Pons (tissue), 1 donor: Measurements from ENCODE around the gene TBC1D22A.

ENCODE experiments used
- DNase-seq: peaks from one replicate; pipeline ENCODE4 v3.0.0-alpha.2; 2016; ENCODE audit warnings: low spot score

TBC1D22A gene

DNA sequence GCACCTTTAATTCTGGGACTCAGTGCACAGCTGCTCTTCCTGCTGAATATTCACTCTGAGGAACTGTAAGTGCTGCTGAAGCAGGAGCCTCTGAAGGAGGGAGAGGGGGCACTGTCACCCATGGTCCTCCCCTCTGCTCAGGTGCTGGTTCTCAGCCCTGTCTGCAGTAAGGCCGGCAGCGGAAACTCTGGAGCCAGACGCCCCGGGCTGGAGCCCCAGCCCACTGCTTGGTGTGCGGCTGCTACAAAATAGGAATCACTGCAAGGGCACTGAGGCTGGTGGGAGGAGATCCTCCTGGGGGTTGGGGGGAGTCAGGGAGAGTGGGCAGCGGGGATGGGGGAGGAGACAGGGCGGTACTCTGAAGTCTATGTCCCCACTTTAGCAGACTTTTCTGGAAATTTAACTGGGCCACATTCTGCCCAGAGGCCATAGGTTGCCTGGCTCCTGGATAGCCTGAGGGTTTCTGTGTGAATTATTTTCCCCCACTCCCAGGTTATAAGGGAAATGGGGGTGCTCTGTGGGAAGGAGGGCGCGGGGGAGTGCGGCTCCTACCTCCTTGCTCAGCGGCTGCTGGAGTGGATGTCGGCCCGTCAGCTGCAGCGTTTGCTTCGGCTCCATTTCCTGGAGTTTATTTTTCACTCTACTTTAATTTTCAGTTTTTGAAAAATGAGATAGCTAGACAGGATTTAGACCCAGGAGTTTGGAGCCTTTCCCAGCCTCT, 33.6 kb downstream of the TBC1D22A start:
- no peak for DNase-seq

- DNase-seq = no peak
These were observed 34.2 kb downstream of the TBC1D22A start for GRCh38 chr22:46796566-46797195.

DNA sequence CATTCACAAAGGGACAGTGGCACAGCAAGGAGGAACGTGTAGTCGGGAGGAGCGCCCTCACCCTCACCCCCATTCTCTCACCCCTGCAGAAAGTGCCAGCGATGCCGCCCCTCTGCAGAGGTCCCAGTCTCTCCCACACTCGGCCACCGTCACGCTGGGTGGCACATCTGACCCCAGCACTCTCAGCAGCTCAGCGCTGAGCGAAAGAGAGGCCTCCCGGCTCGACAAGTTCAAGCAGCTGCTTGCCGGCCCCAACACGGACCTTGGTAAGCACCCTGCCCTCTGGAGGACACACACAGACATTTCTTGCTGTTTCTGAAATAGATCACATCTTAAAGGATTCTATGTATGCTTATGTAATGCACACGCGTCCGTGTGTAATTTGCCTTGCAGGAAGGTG, 34.9 kb downstream of the TBC1D22A start:
- no peak for DNase-seq

DNA sequence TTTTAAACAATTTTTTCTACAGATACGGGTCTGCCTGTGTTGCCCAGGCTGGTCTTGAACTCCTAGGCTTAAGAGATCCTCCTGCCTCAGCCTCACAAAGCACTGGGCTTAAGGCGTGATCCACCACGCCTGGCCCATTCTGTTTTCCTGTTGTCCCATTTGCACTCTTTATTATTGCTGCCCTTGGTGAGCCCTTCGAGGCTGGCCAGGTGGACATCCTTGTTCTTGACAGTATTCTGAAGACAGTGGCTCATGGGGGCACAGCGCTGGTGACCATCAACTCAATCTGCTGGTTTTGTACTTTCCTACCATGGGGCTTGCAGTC, 35.6 kb downstream of the TBC1D22A start:
- no peak for DNase-seq

GRCh38 chr22:46798366-46799350, 36.2 kb downstream of the TBC1D22A start:
- DNase-seq = peak; percentile 67

GRCh38 chr22:46799626-46800025, 37.2 kb downstream of the TBC1D22A start:
- DNase-seq = no peak

DNA sequence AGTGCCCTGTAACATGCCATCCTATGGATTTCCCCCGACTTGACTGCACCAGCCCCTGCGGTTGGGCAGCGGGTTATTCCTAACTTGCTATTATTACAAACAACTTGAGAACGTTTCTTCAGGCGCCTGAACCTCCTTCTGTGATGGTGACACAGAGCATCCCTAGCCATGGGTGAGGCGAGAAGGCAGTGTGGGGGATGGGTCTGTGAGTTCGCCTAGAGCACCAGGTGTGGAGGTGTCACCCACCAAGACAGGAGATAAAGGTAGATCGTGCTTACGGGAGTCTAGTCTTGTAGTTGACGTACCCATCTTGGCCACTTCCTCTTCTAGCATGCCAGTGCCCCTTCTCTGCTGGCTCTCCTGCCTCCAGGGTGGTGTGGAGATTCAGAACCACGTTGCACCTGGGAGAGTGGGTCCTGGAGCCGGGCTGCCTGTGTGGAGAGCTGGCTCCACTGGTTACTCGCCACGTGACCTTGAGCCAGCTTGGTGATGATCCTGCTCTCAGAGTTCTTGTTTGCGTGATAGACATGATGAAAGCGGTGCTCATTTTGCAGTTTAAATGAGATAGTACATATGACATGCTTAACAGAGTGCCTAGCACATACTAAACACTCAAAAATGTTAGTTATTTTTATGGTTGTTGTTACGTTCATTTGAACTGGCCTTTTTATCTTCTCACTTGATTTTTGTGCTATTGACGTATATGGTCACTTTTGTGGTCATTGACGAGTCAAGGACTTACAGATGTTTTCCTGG, 37.8 kb downstream of the TBC1D22A start:
- no peak for DNase-seq

DNA sequence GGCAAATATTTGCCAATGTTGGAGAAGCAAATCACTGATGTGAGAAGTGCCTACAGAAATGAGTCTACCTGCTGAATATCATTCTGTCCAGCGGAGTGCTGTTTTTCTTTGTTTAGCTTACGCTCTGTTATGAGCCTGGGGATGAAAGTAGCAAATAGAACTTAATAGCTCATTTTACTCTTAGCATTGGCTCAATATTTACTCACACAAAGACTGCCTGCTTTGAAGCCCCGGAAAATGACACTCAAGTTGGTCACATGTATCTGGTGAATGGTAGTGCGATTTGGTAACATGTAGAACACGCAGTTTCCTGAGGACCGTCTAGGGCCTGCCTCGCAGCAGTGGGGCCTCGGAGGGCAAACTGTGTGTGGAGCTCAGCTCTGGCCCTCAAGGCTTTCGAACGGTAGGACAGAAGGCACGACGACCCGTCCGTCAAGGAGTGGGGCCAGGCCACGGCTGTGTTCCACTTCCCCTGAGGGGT, 38.9 kb downstream of the TBC1D22A start:
- no peak for DNase-seq

- DNase-seq = no peak
These were observed 39.6 kb downstream of the TBC1D22A start for GRCh38 chr22:46801826-46802607.

DNA sequence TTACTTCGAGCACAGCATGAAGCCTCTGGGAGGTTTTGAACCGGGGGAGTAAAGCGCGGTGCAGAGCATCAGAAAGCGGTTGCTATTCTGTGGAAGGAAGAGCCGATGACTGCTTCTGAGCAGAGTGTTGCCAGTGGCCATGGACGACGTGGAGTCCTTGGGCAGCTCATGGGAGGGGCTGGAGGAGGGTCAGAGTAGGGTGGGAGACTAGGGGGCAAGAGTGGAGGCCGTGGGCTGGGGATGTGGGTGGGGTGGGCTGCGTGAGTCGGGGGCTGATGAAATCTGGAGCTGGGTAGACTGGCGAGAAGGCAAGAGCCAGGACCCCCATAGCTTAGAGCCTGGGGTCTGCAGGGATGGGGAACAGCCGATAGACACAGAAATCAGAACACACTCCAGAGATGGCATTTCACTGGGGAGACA, 40.2 kb downstream of the TBC1D22A start:
- DNase-seq = no peak

DNA sequence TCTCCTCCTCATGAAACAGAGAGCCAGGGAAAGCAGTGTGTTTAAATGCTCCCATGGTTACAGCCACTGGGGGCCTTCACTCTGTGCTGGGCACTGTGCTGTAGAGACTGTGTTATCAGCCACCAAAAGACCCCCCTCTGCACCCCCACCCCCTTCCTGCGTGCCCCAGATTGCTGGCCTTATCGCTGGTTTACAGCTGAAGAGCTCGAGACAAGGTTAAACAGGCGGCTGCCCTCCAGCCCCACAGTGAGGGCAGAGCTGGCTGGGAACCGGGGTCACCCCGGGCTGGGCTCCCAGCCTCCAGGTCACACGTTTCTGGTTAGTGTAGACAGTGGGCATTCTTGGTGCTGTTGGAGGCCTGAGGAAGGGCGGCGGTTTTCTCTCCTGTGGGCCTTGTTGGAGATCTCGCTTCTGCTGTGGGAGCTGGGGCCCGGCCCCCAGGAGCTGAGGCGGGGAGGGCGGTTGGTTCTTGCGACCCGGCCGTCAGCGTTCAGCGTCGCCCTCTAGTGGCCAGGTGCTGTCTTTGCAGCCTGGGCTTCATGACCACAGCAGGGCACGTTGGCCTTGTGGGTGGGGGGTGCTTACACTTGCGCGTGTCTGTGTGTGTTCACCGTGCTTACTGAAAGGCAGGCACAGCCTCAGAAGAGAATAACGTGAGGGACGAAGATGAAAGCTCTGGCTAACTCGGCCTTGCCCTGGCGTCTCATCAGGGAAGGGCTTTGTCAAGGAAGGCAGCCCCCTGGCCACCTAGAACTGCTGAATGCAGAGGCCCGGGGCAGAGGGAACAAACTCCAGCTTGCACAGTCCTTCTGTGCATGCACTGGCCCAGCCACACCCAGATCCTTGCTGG, 40.8 kb downstream of the TBC1D22A start:
- DNase-seq = no peak

DNA sequence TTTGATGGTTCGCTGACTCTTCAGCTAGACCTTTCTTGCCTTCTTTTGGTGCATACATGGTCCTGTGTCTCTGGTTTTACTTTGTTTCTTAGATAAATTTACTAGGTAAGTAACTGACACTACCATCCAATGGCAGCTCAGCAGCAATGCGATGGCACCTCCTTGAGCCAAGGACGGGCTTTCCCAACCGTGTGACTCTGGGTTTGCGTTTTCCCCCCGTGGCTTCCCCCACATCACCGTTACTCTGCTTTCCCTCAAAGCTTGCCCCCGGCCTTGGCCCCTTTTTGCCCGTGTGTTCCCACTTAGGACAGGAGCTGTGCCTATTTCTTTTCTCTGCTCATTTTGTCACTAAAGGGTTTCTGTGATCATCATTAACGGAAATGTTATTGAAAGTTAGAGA, 41.5 kb downstream of the TBC1D22A start:
- DNase-seq = no peak

DNA sequence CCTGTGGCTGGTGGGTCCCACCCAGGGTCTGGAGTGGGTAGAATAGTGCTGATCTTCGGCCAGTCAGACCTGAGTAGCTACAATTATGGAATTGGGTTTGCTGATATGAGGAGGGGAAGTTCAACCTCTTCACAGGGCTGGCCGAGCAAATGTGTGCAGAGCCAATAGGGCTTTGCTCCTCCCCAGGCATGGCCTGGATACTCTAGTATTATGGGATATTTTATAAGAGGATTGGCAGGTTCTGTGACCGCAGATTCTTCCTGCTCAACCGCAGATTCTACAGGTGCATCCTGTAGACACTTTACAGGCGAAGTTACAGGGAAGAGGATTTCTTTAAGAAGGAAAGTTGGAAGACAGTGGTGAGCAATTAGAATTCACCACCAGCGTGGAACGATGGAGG, 44.3 kb downstream of the TBC1D22A start:
- DNase-seq = no peak

- DNase-seq = no peak
These were observed 45.0 kb downstream of the TBC1D22A start for GRCh38 chr22:46807458-46807857.

GRCh38 chr22:46809153-46809885, 46.9 kb downstream of the TBC1D22A start:
- no peak for DNase-seq

DNA sequence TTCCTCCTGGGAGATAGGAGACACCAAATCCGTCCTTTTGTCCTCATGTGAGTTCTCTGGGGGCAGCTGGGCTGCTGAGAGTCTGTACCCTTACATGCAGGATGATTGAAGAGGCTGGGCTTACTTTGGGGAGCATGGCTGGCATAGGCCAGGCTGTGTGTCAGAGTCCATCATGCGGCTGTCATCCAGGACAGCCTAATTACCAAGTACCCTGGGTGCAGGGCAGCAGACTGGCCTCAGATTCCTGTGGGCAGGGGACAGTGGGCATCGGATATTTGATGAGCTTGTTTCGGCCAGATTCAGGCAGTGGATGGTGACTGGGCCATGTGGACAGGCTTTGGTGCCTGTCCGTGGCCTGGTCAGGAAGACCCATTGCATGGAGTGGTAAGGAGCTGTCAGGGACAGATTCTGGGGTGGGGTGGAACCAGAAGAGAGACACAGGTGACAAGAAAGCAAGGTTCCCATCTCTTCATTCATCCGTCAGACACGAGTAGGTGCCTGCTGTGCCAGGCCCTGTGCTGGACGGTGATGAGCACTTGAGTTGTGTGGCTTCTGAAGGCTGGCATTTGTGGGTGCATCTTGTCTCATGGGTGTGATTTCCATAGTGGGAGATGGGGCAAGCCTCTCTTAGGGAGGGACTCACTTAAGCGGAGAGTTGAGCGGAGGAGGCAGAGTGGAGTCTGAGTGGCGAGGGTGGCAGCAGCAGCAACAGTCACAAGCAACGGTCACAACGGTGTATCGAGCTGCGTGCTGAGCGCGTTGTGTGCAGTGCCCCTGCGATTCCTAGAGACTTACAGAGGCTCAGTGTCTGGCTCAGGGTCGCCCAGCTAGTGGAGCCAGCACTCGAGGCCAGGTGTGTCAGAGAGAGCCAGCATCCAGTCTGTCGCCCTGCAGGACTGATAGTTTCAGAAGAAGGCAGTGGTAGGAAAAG, 48.7 kb downstream of the TBC1D22A start:
- no peak for DNase-seq

DNA sequence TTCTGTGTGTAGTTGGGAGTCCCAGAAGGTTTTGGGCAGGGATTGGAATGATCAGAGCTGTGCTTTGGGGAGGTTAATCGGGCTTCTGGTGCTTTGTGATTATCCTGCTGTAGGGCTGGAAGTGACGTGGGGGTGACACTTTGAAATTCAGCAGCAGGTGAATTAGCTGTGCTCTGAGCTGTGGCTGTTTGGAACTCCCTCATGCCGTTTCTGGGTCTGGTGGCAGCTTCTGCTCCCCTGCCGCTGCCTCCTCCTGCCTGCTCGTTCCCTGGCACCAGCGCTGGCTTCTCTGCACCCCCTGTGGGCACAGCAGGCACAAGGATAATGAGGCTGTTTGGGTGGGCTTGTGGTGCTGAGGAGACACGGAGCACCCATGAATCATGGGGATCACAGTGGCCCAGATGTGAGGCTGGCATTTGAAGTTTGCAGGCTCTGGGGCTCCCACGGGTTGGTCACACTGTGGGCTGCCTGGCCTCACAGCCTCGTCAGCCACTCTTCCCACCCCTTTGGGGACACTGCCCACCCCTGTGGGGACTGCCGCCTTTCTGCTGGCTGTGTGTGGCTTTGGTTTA, 49.7 kb downstream of the TBC1D22A start:
- DNase-seq = no peak

DNA sequence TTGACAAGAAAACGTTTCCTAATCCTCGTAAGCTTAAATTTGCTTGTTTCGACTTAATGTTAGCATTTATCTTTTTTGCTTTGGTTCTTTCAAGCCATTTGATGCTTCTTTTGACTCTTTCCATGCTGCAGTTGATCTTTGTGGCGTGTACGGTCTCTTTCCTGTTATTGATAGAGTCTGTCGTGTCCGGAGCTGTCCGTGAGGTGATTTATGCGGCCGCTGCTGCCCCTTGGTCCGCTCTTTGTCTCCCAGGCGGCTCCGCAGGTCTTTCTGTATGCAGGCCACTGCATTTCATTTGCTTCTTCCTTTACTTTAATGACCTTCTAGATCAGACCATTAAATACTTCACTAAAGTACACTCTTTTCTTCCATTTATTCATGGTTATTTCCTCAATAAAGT, 50.3 kb downstream of the TBC1D22A start:
- DNase-seq = no peak
